BJ (cell line): ENCODE results near the gene INPP5A. TPM values are rescaled to one million over a fixed set of nuclear protein-coding genes. Genes with fewer than 3 reads are reported as not detected.

ENCODE experiments used
- CTCF ChIA-PET: fragments of 350-600 bp; formaldehyde crosslinking; extraction: SDS; loops from one replicate; lab custom pipeline; 2021; ENCODE audit warnings: antibody characterized with exemption, inconsistent platforms; lab: Yijun Ruan, JAX
- POLR2A ChIA-PET: fragments of 300-600 bp; sonication (Branson Sonifier 250); formaldehyde crosslinking; extraction: SDS; loops from one replicate; lab custom pipeline; 2021; ENCODE audit warnings: antibody characterized with exemption; lab: Charles Lee
- DNase-seq: peaks from one replicate; pipeline ENCODE4 v3.0.0-alpha.2; 2011; ENCODE audit warnings: low read depth
- H3K27me3 ChIP-seq: 2 replicates; pipeline ENCODE4 v1.6.0; 2011; ENCODE audit warnings: low read length; ENCODE audit not compliant: control insufficient read depth, insufficient read depth
- H3K36me3 ChIP-seq: 2 replicates; pipeline ENCODE4 v1.5.1; 2011; ENCODE audit warnings: low read length; ENCODE audit not compliant: control insufficient read depth, insufficient read depth
- H3K4me3 ChIP-seq: 2 replicates; pipeline ENCODE4 v1.5.1; 2011; ENCODE audit warnings: low read depth, mild to moderate bottlenecking, control low read depth, low read length
- CTCF ChIP-seq: IDR thresholded peaks from 2 replicates; pipeline ENCODE4 v1.5.1; 2011; ENCODE audit warnings: low read depth, mild to moderate bottlenecking, control low read depth, inconsistent platforms, low read length, moderate library complexity; ENCODE audit not compliant: insufficient read depth
- polyA plus RNA-seq: library from polyadenylated mRNA; depleted of rRNA; stranded (reverse); fragments of >200 nt; gene quantifications from 2 replicates; pipeline ENCODE4 v1.2.3, GENCODE V29; 2011

INPP5A gene
- polyA plus RNA-seq, 1 experiment, result 60.1 TPM

- H3K27me3 ChIP-seq, result peaks cover 5% of the 10 kb centered on the region; the same call in 1 of the 2 replicates
- H3K36me3 ChIP-seq, result no peaks in the 10 kb centered on the region
- CTCF ChIA-PET, result no interaction called here
- H3K4me3 ChIP-seq, result no peak overlapping the region
- DNase-seq, result no peak
- TF ChIP-seq CTCF, result no peak
- POLR2A ChIA-PET, result no interaction called here
These were observed 272.7 kb downstream of the INPP5A start for GRCh38 chr10:132810141-132810806.

- Histone ChIP-seq H3K36me3 (no peaks in the 10 kb centered on the region), H3K27me3 (peaks cover 3% of the 10 kb centered on the region; the same call in 1 of the 2 replicates), H3K4me3 (no peak overlapping the region)
- DNase-seq, result no peak
- ChIA-PET CTCF (no interaction called here), POLR2A (no interaction called here)
- no peak for TF ChIP-seq CTCF
These were observed 273.5 kb downstream of the INPP5A start for GRCh38 chr10:132810807-132811700.

- Histone ChIP-seq H3K4me3 (no peak overlapping the region), H3K36me3 (no peaks in the 10 kb centered on the region), H3K27me3 (no peaks in the 10 kb centered on the region)
- DNase-seq, result no peak
- CTCF ChIA-PET, result no interaction called here
- TF ChIP-seq CTCF, result no peak
- POLR2A ChIA-PET, result no interaction called here
These were observed 274.4 kb downstream of the INPP5A start for GRCh38 chr10:132811891-132812481.

- no peak overlapping the region for H3K4me3 ChIP-seq
- ChIA-PET CTCF (interaction anchor here (0.7 kb wide), 1 partner anchor 111 kb away, joined by 3 read pairs; no protein-coding TSS in a partner anchor), POLR2A (no interaction called here)
- H3K36me3 ChIP-seq, result no peaks in the 10 kb centered on the region
- no peaks in the 10 kb centered on the region for H3K27me3 ChIP-seq
- TF ChIP-seq CTCF, result no peak
- DNase-seq, result no peak
These were observed 274.9 kb downstream of the INPP5A start for GRCh38 chr10:132812520-132812919.

GRCh38 chr10:132813001-132813401 is 275.4 kb downstream of the INPP5A start:
- CTCF ChIA-PET, result interaction anchor here (0.7 kb wide), 1 partner anchor 111 kb away, joined by 3 read pairs; no protein-coding TSS in a partner anchor
- H3K27me3 ChIP-seq, result no peaks in the 10 kb centered on the region
- no peaks in the 10 kb centered on the region for H3K36me3 ChIP-seq
- no peak for TF ChIP-seq CTCF
- H3K4me3 ChIP-seq, result no peak overlapping the region
- DNase-seq, result no peak
- POLR2A ChIA-PET, result no interaction called here
